GM10847 (cell line): ENCODE results near the gene IFIH1.

ENCODE experiments used
- POLR2A ChIP-seq: IDR thresholded peaks from 2 replicates; pipeline ENCODE4 v1.6.1; 2011; ENCODE audit not compliant: insufficient read length; ENCODE audit errors: extremely low read depth

IFIH1 gene

DNA sequence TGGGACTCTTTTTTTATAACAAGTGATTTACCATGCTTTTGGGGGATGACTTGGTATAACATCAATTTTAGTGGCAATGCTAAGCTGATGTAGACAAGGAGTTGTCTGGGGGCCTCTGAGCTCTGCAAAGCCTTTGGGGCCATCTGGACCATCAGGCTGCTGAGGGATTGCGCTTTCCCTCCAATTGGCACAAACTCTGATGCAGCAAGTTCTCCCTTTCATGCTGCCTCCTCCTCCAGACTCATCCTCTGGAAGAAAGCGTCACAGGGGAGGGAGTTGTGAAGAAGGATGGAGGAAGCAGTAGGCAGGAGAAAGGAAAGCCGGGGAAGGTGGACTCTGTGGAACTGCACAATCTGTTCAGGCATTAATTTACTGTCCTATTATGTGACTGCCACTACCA lies 65.0 kb downstream of the IFIH1 start:
- TF ChIP-seq POLR2A = no peak

DNA sequence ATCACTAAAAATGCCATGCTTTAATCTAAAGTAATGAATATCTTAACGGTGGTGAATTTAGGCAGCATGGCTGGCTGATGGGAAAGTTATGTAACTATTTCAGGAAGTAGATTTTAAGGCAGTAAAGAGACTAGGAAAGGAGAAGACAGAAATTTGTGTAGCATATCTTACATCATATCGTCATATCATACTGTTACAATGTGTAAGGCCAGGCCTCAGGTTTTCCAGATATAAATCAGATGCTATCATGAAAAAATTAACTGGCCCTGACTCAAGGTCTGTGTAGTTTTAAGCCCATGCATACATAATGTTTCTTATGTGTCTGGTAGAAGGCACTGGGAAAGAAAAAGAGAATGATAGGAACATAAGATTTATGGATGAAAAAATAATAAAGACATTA lies 66.3 kb downstream of the IFIH1 start:
- TF ChIP-seq POLR2A = no peak

DNA sequence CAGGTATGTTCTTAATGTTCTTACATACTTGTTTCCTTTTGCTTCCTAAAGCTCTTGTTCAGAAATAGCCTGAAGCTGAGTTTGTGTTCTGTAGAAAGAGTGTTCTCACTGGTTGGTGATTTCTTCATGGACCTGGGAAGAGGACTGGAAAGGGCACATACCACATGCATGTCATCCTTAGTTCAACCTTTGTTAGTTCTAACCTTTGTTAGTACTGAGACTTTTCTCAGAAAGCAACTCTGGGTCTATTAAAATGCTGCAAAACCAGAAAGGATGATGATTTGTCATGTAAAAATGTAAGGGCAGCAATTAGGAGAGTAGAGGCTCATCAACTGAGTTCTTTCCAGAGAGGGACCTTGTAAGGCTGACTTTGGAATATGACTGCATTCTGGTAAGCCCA lies 72.7 kb downstream of the IFIH1 start:
- no peak for TF ChIP-seq POLR2A

DNA sequence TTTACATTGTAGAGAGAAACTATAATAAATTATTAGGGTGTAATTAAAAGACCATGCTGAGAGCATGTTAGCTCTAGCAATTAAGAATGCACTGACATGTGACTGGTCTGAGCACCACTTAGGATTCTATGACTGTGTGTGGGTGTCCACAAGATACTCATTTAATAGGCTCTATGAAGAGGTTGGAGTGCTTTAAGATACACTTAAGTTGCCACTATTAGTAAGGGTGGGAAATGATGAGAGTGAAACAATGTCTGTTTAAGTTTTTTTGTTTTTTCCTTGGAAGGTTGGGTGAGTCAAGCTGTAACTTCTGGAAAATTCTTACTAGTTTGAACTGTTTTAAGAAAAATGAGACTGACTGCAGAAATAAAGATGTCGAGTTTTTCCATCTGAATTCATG lies 73.4 kb downstream of the IFIH1 start:
- TF ChIP-seq POLR2A = no peak

DNA sequence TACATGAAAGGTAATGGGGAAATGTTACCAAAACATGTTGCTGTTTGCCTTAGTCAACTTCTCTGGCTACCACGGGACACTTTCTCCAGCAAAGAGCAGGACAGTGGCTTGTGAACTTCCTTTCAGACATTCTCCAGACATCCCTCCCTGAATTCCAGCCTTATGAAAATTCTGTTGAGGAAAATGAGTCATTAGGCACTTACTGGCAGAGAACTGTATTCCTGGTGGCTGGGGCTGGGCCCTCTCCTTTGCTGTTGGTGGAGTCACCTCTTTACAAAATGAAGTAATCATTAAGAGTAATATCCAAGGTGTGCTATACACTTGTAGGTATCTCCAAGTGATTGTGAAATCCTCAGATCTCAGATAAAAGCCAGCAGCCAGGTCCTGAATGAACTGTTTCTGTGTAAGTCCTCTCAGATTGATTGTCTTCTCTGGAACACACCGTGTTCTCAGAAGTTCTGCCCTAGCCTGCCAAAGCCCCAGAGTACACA lies 73.9 kb downstream of the IFIH1 start:
- TF ChIP-seq POLR2A = no peak

DNA sequence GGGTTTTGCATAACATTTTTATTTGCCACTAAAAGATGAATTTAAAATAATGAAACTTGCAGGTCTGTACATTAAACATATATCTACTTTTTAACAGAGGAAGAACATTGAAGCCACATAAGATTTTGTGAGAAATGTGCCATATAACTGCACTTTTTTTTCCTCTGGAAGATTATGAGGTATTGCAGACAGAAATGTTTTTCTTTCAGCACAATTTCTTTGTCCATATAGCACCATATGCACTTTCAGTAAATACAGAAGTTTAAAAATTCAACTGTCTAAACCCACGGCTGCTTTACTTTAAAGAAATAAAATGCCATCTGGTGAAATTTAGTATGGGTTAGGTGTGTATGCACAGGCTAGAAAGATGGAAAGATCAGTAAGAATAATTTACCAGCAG lies 74.8 kb downstream of the IFIH1 start:
- TF ChIP-seq POLR2A = no peak

DNA sequence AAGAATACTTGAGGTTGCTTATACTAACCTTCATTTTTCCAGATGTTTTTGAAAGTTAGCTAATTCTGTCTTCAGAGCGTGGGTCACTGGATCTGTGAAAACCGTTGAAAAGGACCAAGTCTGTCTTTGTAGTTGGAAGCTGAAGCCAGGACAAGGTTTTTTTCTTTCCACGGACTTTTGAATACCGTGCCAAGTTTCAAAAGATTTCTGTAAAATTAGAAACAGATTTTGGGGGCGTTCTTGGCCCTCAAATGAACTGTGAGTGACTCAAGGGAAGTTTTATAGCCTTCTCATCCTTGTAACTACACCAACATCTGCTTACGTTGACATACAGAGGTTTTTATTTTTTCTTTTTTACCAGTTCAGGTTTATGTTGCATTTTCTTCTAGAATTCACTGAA lies 75.2 kb downstream of the IFIH1 start, which contains the start of gene FAP:
TSS of gene FAP (minus strand) at position 152 of the 400 bp plus-strand sequence. CDS start at position 34, 118 bp downstream.
- no peak for TF ChIP-seq POLR2A

DNA sequence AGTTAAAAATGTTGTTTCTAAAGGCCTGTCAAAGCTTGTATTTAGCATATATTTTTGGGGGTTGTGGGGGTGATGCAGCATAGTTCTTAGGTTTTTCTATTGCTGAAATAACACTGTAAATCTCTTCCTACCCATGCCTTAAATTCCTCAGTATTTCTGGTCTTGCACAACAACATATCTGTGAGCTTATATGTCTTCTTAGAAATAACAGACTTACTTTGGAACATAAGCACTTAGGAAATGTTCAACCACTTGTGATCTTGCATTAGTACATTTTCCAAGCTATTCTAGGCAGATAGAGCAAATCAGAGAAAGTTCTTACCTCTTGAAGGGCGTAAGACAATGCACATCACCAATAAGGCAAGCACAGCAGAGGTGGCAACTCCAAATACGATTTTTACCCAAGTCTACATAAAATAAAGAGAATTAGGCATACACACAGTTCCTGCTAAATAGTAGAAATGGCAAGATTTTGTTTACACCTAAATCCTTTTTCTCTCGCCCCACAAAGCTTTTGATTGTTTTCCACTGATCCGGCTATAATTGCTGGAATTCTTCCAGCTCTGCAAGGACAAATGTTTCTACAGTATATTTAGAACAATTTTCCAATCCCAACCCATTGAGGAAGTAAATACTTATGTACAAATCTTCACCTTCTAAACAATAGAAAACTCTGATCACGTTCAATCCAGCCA lies 75.8 kb downstream of the IFIH1 start:
- no peak for TF ChIP-seq POLR2A

DNA sequence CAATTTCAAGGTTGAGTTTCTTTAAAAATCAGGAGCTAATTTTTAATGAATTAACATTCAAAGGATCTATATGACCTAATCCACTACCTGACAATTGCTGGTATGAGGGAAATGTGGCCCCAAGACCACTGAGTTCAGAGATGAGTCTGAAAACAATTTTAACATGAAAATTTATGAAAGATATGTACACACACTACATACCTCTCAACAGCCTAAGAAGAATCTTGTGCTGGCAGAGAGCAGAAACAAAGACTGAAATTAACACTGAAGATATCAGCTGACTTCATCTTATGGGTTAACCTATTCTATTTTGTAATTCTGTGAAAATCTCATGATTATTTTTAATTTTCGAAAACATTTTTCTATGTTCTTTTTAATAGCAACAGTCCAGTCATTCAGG lies 76.9 kb downstream of the IFIH1 start:
- TF ChIP-seq POLR2A = no peak

DNA sequence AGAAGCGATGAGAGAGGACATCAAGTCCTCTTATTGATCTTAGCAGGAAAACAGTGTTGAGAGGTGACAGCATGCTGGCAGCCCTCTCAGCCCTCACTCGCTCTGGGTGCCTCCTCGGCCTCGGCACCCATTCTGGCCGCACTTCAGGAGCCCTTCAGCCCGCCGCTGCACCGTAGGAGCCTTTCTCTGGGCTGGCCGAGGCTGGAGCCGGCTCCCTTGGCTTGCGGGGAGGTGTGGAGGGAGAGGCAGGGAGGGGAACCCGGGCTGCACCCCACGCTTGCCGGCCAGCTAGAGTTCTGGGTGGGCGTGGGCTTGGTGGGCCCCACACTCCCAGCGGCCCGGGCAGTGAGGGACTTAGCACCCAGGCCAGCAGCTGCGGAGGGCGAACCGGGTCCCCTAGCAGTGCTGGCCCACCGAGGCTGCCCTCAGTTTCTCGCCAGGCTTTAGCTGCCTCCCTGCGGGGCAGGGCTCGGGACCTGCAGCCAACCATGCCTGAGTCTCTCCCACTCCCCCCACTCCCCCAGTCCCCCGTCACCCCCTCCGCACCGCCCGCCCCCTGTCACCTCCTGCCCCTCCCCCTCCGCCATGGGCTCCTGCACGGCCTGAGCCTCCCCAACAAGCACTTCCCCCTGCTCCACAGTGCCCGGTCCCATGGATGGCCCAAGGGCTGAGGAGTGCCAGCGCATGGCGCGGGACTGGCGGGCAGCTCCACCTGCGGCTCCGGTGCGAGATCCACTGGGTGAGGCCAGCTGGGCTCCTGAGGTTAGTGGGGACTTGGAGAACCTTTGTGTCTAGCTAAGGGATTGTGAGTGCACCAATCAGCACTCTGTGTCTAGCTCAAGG lies 83.6 kb downstream of the IFIH1 start:
- TF ChIP-seq POLR2A = no peak

DNA sequence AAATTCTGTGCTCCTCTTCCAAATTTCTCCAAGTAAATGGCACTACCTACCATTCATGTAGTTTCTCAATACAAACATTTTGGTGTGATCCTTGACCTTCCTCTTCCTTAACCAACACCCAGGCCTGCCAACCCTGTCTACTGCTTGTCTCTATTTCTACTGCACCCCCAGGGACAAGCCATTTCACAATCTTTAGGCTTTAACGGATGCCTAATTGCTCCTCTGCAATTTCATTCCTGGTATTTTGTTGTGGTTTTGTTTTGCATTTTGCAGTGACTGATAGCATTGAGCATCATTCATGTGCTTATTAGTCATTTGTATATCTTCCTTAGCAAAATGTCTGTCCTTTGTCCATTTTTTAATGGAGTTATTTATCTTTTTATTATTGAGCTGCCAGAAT lies 85.3 kb downstream of the IFIH1 start:
- no peak for TF ChIP-seq POLR2A

DNA sequence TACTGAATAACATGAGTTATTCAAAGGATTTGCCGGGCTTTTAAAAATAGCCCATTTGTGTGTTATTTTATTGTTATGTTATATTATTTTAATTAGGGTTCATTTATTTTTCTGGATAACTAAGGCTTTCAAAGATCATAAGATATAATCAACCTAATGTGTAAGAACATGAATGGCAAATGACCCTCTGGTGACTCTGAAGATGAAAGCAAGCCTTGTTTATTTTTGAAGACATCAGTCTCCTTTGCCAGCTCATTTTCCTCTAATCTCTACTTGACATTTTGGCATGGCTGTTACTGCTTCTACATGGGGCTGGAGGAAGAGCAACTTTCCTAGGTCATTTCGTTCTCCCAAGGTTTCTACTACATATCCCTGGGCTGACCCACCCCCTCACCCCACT lies 85.8 kb downstream of the IFIH1 start:
- no peak for TF ChIP-seq POLR2A

DNA sequence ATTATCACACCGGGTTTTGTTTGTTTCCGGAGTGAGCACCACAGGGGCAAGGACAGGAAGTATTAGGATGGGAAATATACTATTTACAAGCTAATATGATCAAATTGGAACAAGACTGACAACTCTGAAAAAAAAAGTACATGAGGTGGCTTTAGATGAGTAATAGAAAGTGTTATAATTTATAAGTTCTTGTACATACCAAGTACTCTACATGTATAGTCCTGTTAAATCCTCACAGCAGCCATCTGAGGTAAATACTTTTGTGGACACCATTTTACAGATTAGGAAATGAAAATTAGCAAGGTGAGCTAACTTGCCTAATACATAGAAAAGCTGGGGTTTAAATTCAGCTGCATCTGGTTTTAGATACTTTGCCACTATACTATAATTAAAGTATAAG lies 86.5 kb downstream of the IFIH1 start:
- TF ChIP-seq POLR2A = no peak

DNA sequence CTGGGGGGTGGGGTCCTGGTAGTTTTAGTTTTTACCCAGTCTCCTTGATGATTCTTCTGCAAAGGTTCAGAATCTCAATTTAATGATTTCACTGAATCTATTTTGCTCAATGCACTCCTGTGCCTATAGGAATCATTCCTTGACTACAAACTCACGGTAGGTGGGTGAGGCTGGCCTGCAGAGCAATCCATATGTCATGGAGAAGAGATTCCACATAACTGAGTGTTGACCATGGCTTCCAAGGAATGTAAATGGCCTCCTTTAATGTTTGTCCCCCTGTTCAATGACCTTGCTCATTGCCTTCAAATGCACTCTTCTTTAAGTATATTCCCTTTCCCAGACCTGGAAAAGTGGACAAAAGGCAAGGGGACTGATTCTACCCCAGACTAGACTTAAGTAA lies 87.7 kb downstream of the IFIH1 start:
- no peak for TF ChIP-seq POLR2A

DNA sequence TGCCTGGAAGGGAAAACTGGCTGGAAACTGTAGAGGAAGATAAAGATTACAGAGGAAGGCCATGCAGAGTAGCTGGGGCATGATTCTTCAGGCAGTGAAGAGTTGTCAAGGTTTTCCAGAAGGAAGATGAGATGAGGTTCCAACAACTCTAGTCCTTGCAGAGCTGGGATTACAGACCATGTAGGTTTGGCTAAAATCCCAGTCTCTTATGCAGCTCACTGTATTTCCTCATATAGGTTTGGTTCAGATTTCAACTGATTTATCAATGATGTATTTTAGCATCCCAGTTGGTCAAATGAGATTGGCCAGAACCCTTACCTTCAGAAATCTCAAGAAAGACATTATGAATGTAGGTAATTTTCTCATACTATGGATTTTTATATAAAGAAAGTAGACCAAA lies 91.6 kb downstream of the IFIH1 start:
- no peak for TF ChIP-seq POLR2A

DNA sequence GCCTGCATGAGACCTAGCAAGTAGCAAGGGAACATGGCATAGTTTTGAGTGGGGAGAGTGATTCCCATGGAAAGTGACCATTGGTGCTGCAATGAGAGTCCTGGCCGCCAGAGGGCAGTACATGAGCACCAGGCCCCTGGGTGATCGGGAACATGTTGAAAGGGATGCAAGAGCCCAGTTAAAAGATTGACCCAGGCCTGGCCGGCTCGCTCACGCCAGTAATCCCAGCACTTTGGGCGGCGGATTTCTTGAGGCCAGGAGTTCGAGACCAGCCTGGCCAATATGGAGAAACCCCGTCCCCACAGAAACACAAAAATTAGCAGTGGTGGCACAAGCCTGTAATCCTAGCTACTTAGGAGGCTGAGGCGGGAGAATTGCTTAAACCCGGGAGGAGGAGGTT lies 97.4 kb downstream of the IFIH1 start:
- no peak for TF ChIP-seq POLR2A

DNA sequence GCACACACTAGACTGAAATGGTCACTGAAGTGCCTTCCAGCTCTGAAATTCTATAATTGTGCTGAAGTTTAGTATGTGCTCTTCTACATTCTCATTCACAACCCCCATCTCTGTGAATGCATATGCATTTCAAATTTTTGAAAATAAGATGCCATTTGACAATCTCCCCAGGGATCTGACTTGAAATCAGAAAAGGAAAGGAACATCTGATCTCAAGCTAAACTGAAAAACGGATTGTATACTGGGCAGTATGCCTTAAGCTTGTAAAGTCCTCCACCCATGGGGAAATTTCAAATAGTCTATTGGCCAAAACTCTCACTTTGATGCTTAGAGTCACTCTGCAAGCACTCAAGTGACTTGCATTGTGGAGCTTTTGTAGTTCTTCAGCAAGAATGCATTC lies 98.1 kb downstream of the IFIH1 start:
- no peak for TF ChIP-seq POLR2A

DNA sequence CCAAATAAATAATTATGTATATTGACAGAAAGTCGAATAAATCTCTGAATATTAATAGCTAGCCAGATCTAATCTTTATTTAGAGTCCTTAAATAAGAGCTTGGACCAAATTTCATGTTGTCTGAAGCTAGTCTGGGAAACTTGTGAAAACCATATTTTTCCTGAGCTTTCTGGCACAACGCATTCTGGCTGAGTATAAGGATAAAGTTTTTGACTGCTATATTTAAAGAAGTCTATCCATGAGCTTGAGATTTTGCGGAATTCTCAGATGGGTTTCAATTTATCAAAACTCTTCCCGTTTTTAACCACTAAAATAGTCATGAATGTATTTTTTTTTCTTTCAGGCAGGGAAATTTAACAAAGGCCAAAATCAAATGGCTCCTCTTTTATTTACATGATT lies 99.1 kb downstream of the IFIH1 start:
- no peak for TF ChIP-seq POLR2A
